Gastrocnemius medialis (tissue), 4 donors: ENCODE measurements around the gene SIN3B. TPM values are rescaled to one million over a fixed set of nuclear protein-coding genes. Genes with fewer than 3 reads are reported as not detected.

Source experiments
- ATAC-seq, 2 donors: fragments of 150-250 bp; one replicate each; pipeline ENCODE4 v1.9.1; 2016
- DNase-seq, 2 donors: peaks; one replicate each; pipeline ENCODE4 v3.0.0-alpha.2; 2019
- H3K27ac ChIP-seq, 4 donors: fragments of 200-600 bp; sonication (generic); 1 replicate in 1 of 4; 2 replicates in 3 of 4; pipeline ENCODE4 v1.5.1; 2016 to 2018; ENCODE audit warnings: mild to moderate bottlenecking in 2 of 4, moderate library complexity in 1 of 4
- H3K27me3 ChIP-seq, 3 donors: fragments of 200-600 bp; sonication (generic) in 2 of 3; 1 replicate in 1 of 3; 2 replicates in 2 of 3; pipeline versions ENCODE4 v1.5.1 to v1.6.0; 2016 to 2019; ENCODE audit warnings: mild to moderate bottlenecking in 1 of 3, moderate library complexity in 1 of 3
- H3K36me3 ChIP-seq, 2 donors: fragments of 200-600 bp; sonication (generic) in 1 of 2; one replicate each; pipeline ENCODE4 v1.5.1; 2017 to 2018
- H3K4me1 ChIP-seq, 2 donors: fragments of 200-600 bp; sonication (generic) in 1 of 2; one replicate each; pipeline ENCODE4 v1.5.1; 2016 to 2017; ENCODE audit warnings: mild to moderate bottlenecking in 2 of 2
- H3K4me3 ChIP-seq, 4 donors: fragments of 200-600 bp; sonication (generic) in 3 of 4; 1 replicate in 1 of 4; 2 replicates in 3 of 4; pipeline ENCODE4 v1.5.1; 2016 to 2019; ENCODE audit warnings: mild to moderate bottlenecking in 2 of 4
- H3K9me3 ChIP-seq, 3 donors: fragments of 200-600 bp; sonication (generic) in 2 of 3; 1 replicate in 1 of 3; 2 replicates in 2 of 3; pipeline ENCODE4 v1.5.1; 2016 to 2019
- POLR2A ChIP-seq, 2 donors: fragments of 450-650 bp; IDR thresholded peaks; one replicate each; pipeline ENCODE4 v1.6.1; 2017; ENCODE audit warnings: antibody characterized with exemption in 2 of 2, mild to moderate bottlenecking in 2 of 2, moderate library complexity in 2 of 2
- in situ Hi-C, 4 donors: fragments of 200-750 bp; cut with MboI; loops; one replicate each; pipeline versions ENCODE4 v1.15.0 to v1.8.0; 2017; ENCODE audit warnings: low sequenced_read_pairs in 4 of 4
- intact Hi-C: fragments of 100-400 bp; cut with DNase I; formaldehyde crosslinking; loops from one replicate; pipeline ENCODE4 v1.15.1; 2023; ENCODE audit warnings: low total_unique reads
- total RNA-seq, 4 donors: library from RNA; depleted of rRNA; stranded (reverse); fragments of >200 nt; gene quantifications; one replicate each; pipeline versions ENCODE4 v1.1.0 to v1.2.3, GENCODE V29; 2016
- TF ChIP-seq, protein P1 (sequence below), 5 experiments: fragments of 450-650 bp in 3 of 5; fragments of 200-600 bp in 2 of 5; sonication (generic) in 2 of 5; IDR thresholded peaks in 4 of 5; conservative IDR thresholded peaks in 1 of 5; 1 replicate in 4 of 5; 2 replicates in 1 of 5; pipeline ENCODE4 v1.5.1; 2016 to 2019; ENCODE audit warnings: antibody characterized with exemption in 5 of 5, mild to moderate bottlenecking in 3 of 5, moderate library complexity in 3 of 5

The SIN3B gene
- total RNA-seq, 4 donors from 2014 or later: 11.6 to 15.2 (median 14.3) TPM

DNA sequence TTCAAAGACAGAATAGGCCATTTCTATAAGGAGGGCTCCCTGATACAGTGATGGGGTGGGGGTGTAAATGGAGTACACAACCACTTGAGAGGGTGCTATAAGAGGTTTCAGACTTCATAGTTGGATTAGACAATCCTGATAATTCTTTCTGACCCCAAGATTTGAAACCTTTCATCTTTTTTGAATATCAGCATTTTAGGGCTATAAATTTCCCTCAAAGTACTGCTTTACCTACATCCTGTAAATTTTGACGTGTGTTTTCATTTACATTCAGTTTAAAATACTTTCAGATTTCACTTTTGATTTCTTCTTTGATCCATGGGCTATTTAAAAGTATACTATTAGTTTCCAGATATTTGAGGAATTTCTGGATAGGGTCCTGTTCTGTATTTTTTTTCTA lies 40.0 kb upstream of the SIN3B start:
- no peak for ATAC-seq
- in situ Hi-C loops: no loop called here
- no peaks in the 10 kb centered on the region for H3K4me1 ChIP-seq

DNA sequence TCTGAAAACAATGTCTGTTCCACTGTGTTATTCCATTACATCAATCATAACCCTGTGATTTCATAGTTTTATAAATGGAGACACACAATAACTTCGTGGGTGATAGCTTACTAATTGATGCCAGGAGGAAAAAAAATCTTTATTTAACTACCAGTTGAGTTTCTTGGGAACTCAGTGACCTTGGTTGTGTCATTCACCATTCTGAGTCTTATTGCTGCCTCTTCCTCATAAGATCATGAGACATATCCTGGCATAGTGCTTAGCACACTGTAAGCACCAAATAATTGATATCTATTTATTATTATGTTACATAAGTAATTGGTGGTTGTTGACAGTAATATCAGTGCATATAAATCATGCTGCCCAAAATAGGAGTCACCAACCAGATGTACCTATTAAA lies 39.1 kb upstream of the SIN3B start:
- DNase-seq: no peak
- Histone ChIP-seq H3K4me1 (no peaks in the 10 kb centered on the region), H3K27ac (no peak overlapping the region), H3K9me3 (peaks cover 0 to 5% (median 0%) of the 10 kb centered on the region in 3 donors), H3K36me3 (no peaks in the 10 kb centered on the region), H3K4me3 (no peak overlapping the region), H3K27me3 (no peaks in the 10 kb centered on the region)
- intact Hi-C loops (no loop called here), in situ Hi-C loops (no loop called here)
- no peak for ATAC-seq
- no peak for TF ChIP-seq POLR2A (IDR thresholded peaks at IDR 0.05)
- TF ChIP-seq, protein P1, sequence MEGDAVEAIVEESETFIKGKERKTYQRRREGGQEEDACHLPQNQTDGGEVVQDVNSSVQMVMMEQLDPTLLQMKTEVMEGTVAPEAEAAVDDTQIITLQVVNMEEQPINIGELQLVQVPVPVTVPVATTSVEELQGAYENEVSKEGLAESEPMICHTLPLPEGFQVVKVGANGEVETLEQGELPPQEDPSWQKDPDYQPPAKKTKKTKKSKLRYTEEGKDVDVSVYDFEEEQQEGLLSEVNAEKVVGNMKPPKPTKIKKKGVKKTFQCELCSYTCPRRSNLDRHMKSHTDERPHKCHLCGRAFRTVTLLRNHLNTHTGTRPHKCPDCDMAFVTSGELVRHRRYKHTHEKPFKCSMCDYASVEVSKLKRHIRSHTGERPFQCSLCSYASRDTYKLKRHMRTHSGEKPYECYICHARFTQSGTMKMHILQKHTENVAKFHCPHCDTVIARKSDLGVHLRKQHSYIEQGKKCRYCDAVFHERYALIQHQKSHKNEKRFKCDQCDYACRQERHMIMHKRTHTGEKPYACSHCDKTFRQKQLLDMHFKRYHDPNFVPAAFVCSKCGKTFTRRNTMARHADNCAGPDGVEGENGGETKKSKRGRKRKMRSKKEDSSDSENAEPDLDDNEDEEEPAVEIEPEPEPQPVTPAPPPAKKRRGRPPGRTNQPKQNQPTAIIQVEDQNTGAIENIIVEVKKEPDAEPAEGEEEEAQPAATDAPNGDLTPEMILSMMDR (IDR thresholded peaks at IDR 0.05 in 4 of 5, conservative IDR thresholded peaks at IDR 0.05 in 1 of 5): no peak

More for the DNA sequence above, 40.0 kb upstream of the SIN3B start:
- H3K27me3 ChIP-seq: no peaks in the 10 kb centered on the region
- H3K4me3 ChIP-seq: no peak overlapping the region
- DNase-seq: no peak
- H3K27ac ChIP-seq: no peak overlapping the region
- H3K9me3 ChIP-seq: peaks cover 0 to 5% (median 0%) of the 10 kb centered on the region in 3 donors
- intact Hi-C loops: no loop called here
- TF ChIP-seq, protein P1 (IDR thresholded peaks at IDR 0.05 in 4 of 5, conservative IDR thresholded peaks at IDR 0.05 in 1 of 5): no peak
- TF ChIP-seq POLR2A (IDR thresholded peaks at IDR 0.05): no peak
- no peaks in the 10 kb centered on the region for H3K36me3 ChIP-seq

DNA sequence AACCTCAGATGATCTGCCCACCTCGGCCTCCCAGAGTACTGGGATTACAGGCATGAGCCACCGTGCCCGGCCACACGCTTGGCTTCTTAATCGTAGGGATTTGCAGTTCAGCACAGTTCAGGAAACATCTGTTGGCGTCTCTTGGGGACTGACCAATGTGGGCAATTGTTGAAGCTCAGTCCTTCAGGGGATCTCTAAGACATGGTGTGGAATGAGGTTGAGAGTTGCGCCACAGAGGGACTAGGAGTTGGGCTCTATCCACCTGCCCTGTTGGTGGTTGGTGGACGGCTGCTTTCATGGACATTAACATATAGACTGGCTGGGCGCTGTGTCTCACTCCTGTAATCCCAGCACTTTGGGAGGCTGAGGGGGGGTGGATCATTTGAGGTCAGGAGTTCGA lies 37.3 kb upstream of the SIN3B start:
- ATAC-seq (no peak), DNase-seq (no peak)
- Histone ChIP-seq H3K36me3 (no peaks in the 10 kb centered on the region), H3K27ac (no peak overlapping the region), H3K27me3 (no peaks in the 10 kb centered on the region), H3K4me3 (no peak overlapping the region), H3K9me3 (peaks cover 0 to 5% (median 0%) of the 10 kb centered on the region in 3 donors), H3K4me1 (no peaks in the 10 kb centered on the region)
- intact Hi-C loops (no loop called here), in situ Hi-C loops (no loop called here)
- no peak for TF ChIP-seq POLR2A (IDR thresholded peaks at IDR 0.05)
- TF ChIP-seq, protein P1 (IDR thresholded peaks at IDR 0.05 in 4 of 5, conservative IDR thresholded peaks at IDR 0.05 in 1 of 5): no peak

DNA sequence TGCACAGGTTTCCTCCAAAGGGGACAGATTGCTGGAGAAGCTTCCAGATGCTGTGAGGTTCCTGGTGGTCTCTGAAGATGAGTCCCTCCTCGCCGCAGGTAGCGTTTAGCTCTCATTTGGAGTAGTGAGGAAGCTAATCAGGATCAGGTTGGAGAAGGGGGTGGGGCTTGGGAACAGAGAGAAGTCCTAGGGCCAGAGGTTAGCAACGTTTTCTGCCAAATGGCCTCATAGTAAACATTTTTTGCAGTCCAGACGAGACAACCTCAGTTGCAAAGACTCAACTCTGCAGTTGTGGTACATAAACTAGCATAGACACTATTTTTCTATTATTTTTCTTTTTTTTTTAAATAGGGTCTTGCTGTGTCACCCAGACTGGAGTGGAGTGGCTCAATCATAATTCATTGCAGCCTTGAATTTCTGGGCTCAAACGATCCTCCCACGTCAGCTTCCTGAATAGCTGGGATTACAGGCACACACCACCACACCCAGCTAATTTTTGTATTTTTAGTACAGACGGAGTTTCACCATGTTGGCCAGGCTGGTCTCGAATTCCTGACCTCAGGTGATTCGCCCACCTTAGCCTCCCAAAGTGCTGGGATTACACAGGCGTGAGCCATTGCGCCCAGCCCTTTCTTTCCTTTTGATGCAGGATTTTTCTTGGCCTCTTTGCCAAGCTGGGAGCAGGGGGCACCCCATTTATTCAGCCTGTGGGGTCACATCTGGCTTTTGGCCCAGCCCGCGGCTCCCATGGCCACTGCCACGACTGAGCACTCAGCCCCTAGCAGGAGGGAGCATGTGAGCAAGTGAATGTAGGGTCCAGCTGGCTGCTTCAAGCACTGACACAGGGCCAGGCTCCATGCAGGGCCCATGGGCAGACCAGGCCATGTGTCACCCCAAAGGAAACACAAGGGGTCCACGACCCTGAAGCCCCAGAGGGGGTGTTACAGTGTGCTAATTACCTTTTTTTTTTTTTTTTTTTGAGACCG lies 34.4 kb upstream of the SIN3B start:
- intact Hi-C loops: no loop called here

More for the DNA sequence above, 34.4 kb upstream of the SIN3B start:
- no peaks in the 10 kb centered on the region for H3K9me3 ChIP-seq
- ATAC-seq (no peak), DNase-seq (no peak)
- H3K27ac ChIP-seq: no peak overlapping the region
- TF ChIP-seq, protein P1 (IDR thresholded peaks at IDR 0.05 in 4 of 5, conservative IDR thresholded peaks at IDR 0.05 in 1 of 5): no peak
- no peak for TF ChIP-seq POLR2A (IDR thresholded peaks at IDR 0.05)
- no peaks in the 10 kb centered on the region for H3K36me3 ChIP-seq
- no peaks in the 10 kb centered on the region for H3K27me3 ChIP-seq
- H3K4me3 ChIP-seq: no peak overlapping the region
- H3K4me1 ChIP-seq: no peaks in the 10 kb centered on the region
- in situ Hi-C loops: no loop called here
